Subcutaneous adipose tissue (tissue), 4 donors: ENCODE results near the gene FIGNL1. TPM values are rescaled to one million over a fixed set of nuclear protein-coding genes. Genes with fewer than 3 reads are reported as not detected.

Experiments
- CTCF ChIP-seq: fragments of 450-650 bp; IDR thresholded peaks from one replicate; pipeline ENCODE4 v1.5.1; 2016; ENCODE audit warnings: low read depth, mild to moderate bottlenecking, control low read depth, antibody characterized with exemption, moderate library complexity
- small RNA-seq: library from RNA; depleted of rRNA; stranded (forward); fragments of <200 nt; gene quantifications from one replicate; pipeline ENCODE3, GENCODE V24; 2016
- total RNA-seq, 4 donors: library from RNA; depleted of rRNA; stranded (reverse); fragments of >200 nt; gene quantifications; one replicate each; pipeline ENCODE4 v1.1.0, GENCODE V29; 2016

FIGNL1 gene
- total RNA-seq, 4 donors from 2014 or later = 3.1 to 6.6 (median 5.3) TPM

DNA sequence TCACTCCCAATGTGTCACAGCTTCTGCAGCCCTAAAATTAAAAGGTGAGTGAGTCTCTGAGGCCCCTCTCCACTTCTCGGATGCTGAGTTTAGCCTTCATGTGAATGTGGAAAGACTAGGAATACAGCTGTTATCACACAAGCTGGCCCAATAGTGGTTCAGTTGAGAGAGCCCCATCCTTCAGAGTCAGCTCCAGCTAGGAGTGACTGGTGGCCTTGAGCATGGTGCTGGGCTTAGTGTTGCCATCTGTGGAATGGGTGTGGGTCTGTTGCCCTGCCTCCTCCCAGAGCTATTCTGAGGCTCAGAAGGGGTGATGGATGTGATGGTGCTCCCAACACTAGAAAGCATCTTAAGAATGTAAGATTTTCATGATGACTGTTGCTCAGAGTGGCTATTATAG, 55.8 kb downstream of the FIGNL1 start:
- no peak for TF ChIP-seq CTCF

Small RNAs within 50 kb of the gene (small RNA-seq; reads per million reads assigned to genes)
- gene RNU6-1091P = not detected

Other genes with a start within 250 kb of the FIGNL1 start
- gene IKZF1, start 145.6 kb downstream of the FIGNL1 start, total RNA-seq = 10 to 100 TPM in 3 of 4 donors, 1 to 10 TPM in 1; 10.0 to 49.3 (median 21.7) TPM
- gene DDC, start 115.1 kb upstream of the FIGNL1 start, total RNA-seq = not detected